Measurements from ENCODE around the gene ATF7IP2.

- TF ChIP-seq CTCF (conservative IDR thresholded peaks at IDR 0.05 in 1 of 2, IDR thresholded peaks at IDR 0.05 in 1 of 2; ENCODE audit: extremely low read depth in 1 of 2, insufficient read depth in 1 of 2, low read depth in 1 of 2, low read length in 2 of 2), result no peak
- TF ChIP-seq EZH2 (IDR thresholded peaks at IDR 0.05; ENCODE audit: borderline replicate concordance, low read length), result no peak
Observed at GRCh38 chr16:10402975-10403374, 17.1 kb downstream of the ATF7IP2 start.
